Astrocyte (in vitro differentiated cells and primary cell): ENCODE measurements around the gene PLPP2.

Experiments
- CTCF ChIP-seq: IDR thresholded peaks from 2 replicates; pipeline ENCODE4 v1.5.1; 2011; ENCODE audit warnings: low read depth, mild to moderate bottlenecking, inconsistent platforms, low read length, moderate library complexity; ENCODE audit not compliant: insufficient read depth
- EZH2 ChIP-seq: IDR thresholded peaks from 2 replicates; pipeline ENCODE4 v1.6.1; 2012; ENCODE audit warnings: mild to moderate bottlenecking, low read length, inconsistent platforms; ENCODE audit not compliant: insufficient read depth

- TF ChIP-seq CTCF (no peak), EZH2 (no peak)
Measured at GRCh38 chr19:340620-341385, 49.6 kb upstream of the PLPP2 start.
